Measurements from ENCODE around the gene APBA2.

Gene APBA2

DNA sequence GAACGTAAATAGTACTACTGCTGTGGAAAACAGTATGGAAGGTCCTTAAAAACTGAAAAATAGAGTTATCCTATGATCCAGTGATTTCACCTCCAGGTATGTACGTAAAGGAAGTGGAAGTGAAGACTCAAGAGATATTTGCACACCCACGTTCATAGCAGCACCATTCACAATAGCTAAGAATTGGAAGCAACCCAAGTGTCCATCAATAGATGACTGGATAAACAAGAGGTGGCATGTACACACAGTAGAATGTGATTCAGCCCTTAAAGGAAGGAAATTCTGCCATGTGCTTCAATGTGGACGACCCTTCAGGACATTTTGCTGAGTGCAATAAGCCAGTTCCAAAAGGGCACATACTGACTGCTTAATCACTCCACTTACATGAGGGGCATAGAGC is 188.3 kb downstream of the APBA2 start:
- H3K27ac ChIP-seq = no peak overlapping the region
- TF ChIP-seq, protein P1, sequence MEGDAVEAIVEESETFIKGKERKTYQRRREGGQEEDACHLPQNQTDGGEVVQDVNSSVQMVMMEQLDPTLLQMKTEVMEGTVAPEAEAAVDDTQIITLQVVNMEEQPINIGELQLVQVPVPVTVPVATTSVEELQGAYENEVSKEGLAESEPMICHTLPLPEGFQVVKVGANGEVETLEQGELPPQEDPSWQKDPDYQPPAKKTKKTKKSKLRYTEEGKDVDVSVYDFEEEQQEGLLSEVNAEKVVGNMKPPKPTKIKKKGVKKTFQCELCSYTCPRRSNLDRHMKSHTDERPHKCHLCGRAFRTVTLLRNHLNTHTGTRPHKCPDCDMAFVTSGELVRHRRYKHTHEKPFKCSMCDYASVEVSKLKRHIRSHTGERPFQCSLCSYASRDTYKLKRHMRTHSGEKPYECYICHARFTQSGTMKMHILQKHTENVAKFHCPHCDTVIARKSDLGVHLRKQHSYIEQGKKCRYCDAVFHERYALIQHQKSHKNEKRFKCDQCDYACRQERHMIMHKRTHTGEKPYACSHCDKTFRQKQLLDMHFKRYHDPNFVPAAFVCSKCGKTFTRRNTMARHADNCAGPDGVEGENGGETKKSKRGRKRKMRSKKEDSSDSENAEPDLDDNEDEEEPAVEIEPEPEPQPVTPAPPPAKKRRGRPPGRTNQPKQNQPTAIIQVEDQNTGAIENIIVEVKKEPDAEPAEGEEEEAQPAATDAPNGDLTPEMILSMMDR (conservative IDR thresholded peaks at IDR 0.05) = no peak
- TF ChIP-seq ZFX (IDR thresholded peaks at IDR 0.05) = no peak

DNA sequence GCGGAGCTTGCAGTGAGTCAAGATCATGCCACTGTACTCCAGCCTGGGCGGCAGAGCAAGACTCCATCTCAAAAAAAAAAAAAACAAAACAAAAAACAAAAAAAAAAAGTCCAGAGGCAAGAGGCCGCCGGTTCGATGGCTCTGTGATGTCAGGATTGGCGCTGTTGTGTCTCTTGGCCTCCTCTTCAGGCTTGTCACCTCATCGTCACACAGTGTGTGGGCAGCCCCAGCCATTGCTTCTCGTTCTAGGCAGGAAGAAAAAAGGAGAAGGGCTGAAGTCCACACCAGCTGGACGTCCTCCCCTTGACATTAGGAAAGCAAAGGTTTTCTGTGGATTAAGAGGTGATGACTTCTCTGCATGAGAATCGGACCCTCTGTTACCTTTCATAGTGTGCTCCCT is 192.8 kb downstream of the APBA2 start:
- no peak overlapping the region for H3K27ac ChIP-seq
- TF ChIP-seq, protein P1 (conservative IDR thresholded peaks at IDR 0.05) = no peak
- TF ChIP-seq ZFX (IDR thresholded peaks at IDR 0.05) = no peak

DNA sequence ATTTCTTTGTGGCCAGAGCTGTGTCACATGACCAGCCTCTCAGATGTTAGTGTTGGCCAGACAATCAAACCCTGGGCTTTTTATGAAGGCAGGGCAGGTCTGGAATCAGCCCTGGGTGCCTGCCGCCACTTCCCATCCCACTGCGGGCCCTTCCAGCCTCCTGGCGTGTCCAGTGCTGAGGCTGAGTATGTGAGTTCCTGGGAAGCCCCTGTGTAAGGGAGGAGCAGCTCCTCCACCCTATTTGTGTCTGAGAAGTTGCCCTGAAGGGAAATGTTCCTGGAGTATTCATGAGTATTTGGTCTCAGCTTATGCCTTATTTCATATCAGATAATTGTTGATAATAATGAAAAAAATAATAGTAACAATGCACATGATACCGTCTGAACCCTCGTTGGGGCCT is 193.7 kb downstream of the APBA2 start:
- no peak overlapping the region for H3K27ac ChIP-seq
- TF ChIP-seq, protein P1 (conservative IDR thresholded peaks at IDR 0.05) = no peak
- TF ChIP-seq ZFX (IDR thresholded peaks at IDR 0.05) = no peak

DNA sequence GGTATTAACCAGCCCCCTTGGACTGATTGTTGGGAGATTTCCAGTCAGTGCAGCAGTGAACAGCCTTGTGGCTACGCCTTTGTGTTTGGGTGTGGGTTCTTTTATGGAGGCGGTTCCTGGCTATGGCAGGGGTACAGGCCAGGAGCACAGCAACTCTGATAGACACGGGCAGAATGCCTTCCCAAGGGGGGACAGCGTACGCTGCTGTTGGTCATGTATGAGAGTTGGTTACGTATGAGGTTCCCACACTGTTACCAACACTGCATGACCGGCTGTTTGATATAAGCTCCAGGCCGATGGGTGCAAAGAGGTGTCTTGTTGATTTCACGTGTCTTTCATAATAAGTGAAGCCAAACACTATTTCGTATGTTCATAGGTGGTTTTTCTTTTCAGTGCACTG is 196.0 kb downstream of the APBA2 start:
- TF ChIP-seq, protein P1 (conservative IDR thresholded peaks at IDR 0.05) = no peak
- no peak for TF ChIP-seq ZFX (IDR thresholded peaks at IDR 0.05)
- no peak overlapping the region for H3K27ac ChIP-seq

DNA sequence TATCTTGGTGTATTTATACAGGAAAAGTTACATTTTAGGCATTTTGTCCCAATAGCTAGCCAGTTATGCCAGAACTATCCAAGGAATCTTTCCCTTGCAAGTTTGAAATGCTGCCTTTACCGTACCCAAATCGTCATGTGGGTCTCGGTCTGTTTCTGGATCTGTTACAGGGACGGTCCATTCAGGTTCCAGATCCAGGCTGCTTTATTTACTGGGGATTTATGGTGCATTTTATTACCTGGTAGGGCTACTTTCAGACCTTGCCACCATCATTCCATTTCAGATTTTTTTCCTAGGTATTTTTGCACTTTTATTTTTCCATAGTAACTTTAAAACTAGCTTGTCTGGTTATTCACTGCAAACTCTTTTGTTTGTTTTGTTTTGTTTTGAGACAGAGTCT is 197.4 kb downstream of the APBA2 start:
- peak overlapping the region; percentile 55; the same call in 1 of the 2 replicates for H3K27ac ChIP-seq
- no peak for TF ChIP-seq ZFX (IDR thresholded peaks at IDR 0.05)
- TF ChIP-seq, protein P1 (conservative IDR thresholded peaks at IDR 0.05) = no peak

DNA sequence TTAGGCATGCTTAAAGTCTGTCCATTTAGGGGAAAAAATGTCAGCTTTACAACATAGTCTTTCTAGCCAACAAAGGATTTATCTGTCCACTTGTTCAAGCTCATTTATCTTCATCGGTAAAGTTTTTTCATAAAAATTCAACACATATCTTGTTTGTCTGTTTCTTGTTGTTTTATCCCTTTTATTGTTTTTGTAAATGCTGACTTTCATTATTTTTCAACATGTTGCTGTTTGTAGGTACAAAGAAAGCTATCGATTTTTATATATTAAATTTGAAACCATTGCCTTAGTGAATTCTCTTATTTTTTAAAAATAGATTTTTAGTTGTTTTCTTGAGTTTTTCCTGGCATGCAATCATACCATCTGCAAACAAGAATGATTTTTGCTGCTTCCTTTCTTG is 198.1 kb downstream of the APBA2 start:
- H3K27ac ChIP-seq = peak overlapping the region; percentile 55; the same call in 1 of the 2 replicates
- TF ChIP-seq, protein P1 (conservative IDR thresholded peaks at IDR 0.05) = no peak
- no peak for TF ChIP-seq ZFX (IDR thresholded peaks at IDR 0.05)

DNA sequence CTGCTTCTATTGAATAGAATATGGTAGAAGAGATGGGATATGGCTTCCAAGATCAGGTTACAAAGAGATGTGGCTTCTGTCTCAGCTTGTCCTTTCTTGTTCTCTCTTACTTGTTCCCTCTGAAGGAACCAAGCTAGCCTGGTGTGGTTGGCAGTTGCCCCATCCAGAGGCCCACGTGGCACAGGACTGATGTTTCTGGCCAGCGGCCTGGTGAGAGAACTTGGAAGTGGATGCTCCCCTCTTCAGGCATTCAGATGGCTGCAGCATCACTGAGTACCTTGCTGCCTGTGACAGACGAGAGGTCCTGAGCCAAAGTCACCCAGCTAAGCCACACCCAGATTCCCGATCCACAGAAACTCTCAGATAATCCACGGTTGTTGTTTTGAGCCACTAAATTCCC is 200.2 kb downstream of the APBA2 start:
- H3K27ac ChIP-seq = no peak overlapping the region
- TF ChIP-seq ZFX (IDR thresholded peaks at IDR 0.05) = no peak
- TF ChIP-seq, protein P1 (conservative IDR thresholded peaks at IDR 0.05) = no peak

Data from C4-2B (cell line).